IMR-90 (cell line): ENCODE results near the gene KRTAP5-3. TPM values are rescaled to one million over a fixed set of nuclear protein-coding genes. Genes with fewer than 3 reads are reported as not detected.

Experiments used
- ATAC-seq: fragments of 200-7000 bp; cut with Tn5 transposase; 2 replicates; pipeline ENCODE4 v1.9.1; 2020; ENCODE audit warnings: low read depth, mild to moderate bottlenecking, moderate library complexity
- BruUV-seq: library from RNA; stranded (reverse); fragments of 400-500 nt; replicated peaks from 2 replicates; lab custom pipeline; 2021; lab: Mats Ljungman, UMichigan
- CTCF ChIA-PET: fragments of 300-600 bp; formaldehyde crosslinking; extraction: SDS; loops from one replicate; lab custom pipeline; 2021; ENCODE audit warnings: antibody characterized with exemption; lab: Yijun Ruan, JAX
- POLR2A ChIA-PET: fragments of 300-600 bp; sonication (Branson Sonifier 250); formaldehyde crosslinking; loops from one replicate; lab custom pipeline; 2022; ENCODE audit warnings: antibody characterized with exemption; ENCODE audit not compliant: unreplicated experiment; lab: Charles Lee
- DNase-seq: peaks from one replicate; pipeline ENCODE4 v3.0.0; 2013
- H2AFZ ChIP-seq: replicated peaks from 2 replicates; pipeline ENCODE3; 2013; ENCODE audit warnings: low read length, mild to moderate bottlenecking; ENCODE audit not compliant: poor library complexity
- H2AK5ac ChIP-seq: 2 replicates; pipeline ENCODE4 v1.6.1; 2013; ENCODE audit warnings: low read depth, low read length, inconsistent platforms
- H2AK9ac ChIP-seq: replicated peaks from 2 replicates; pipeline ENCODE3; 2013; ENCODE audit warnings: mild to moderate bottlenecking, low read depth, low read length, moderate library complexity; ENCODE audit not compliant: poor library complexity
- H2BK120ac ChIP-seq: 2 replicates; pipeline ENCODE4 v1.6.1; 2013; ENCODE audit warnings: low read depth, low read length, inconsistent platforms
- H2BK15ac ChIP-seq: 3 replicates; pipeline ENCODE4 v1.6.1; 2013; ENCODE audit warnings: low read depth, low read length, inconsistent platforms
- H2BK20ac ChIP-seq: 2 replicates; pipeline ENCODE4 v1.6.1; 2013; ENCODE audit warnings: low read depth, mild to moderate bottlenecking, inconsistent platforms, low read length, moderate library complexity
- H2BK5ac ChIP-seq: 2 replicates; pipeline ENCODE4 v1.6.1; 2013; ENCODE audit warnings: mild to moderate bottlenecking, low read depth, low read length, inconsistent platforms; ENCODE audit not compliant: poor library complexity, severe bottlenecking
- H3K14ac ChIP-seq: replicated peaks from 2 replicates; pipeline ENCODE4 v1.6.1; 2013; ENCODE audit warnings: low read depth, low read length, inconsistent platforms
- H3K18ac ChIP-seq: 2 replicates; pipeline ENCODE4 v1.6.1; 2013; ENCODE audit warnings: low read depth, low read length, control low read depth
- H3K23ac ChIP-seq: 2 replicates; pipeline ENCODE4 v1.6.1; 2013; ENCODE audit warnings: low read depth, low read length, inconsistent platforms
- H3K27ac ChIP-seq: 2 replicates; pipeline ENCODE4 v1.5.1; 2013; ENCODE audit warnings: mild to moderate bottlenecking, control low read depth, low read length; ENCODE audit not compliant: insufficient read depth
- H3K27me3 ChIP-seq: 2 replicates; pipeline ENCODE4 v1.6.1; 2013; ENCODE audit warnings: low read length; ENCODE audit not compliant: control insufficient read depth, insufficient read depth
- H3K36me3 ChIP-seq: 2 replicates; pipeline ENCODE4 v1.6.1; 2013; ENCODE audit warnings: low read length, mixed read lengths; ENCODE audit not compliant: control insufficient read depth, insufficient read depth
- H3K4ac ChIP-seq: 2 replicates; pipeline ENCODE4 v1.6.1; 2013; ENCODE audit warnings: low read depth, low read length, inconsistent platforms
- H3K4me1 ChIP-seq: 2 replicates; pipeline ENCODE4 v1.6.1; 2013; ENCODE audit warnings: low read length, mixed read lengths; ENCODE audit not compliant: control insufficient read depth, insufficient read depth
- H3K4me2 ChIP-seq: 2 replicates; pipeline ENCODE4 v1.6.1; 2013; ENCODE audit warnings: low read depth, mild to moderate bottlenecking, control low read depth, low read length, moderate library complexity
- H3K4me3 ChIP-seq: 2 replicates; pipeline ENCODE4 v1.5.1; 2013; ENCODE audit warnings: low read depth, mild to moderate bottlenecking, control low read depth, low read length, moderate library complexity; ENCODE audit not compliant: insufficient read depth
- H3K56ac ChIP-seq: 2 replicates; pipeline ENCODE4 v1.6.1; 2013; ENCODE audit warnings: low read length, inconsistent platforms; ENCODE audit not compliant: insufficient read depth; ENCODE audit errors: extremely low read depth
- H3K79me1 ChIP-seq, 2 experiments: 2 replicates each; pipeline ENCODE4 v1.6.1; 2013; ENCODE audit warnings: low read length in 2 of 2, inconsistent platforms in 1 of 2, low read depth in 1 of 2
- H3K9ac ChIP-seq: 2 replicates; pipeline ENCODE4 v1.6.1; 2013; ENCODE audit warnings: low read depth, low read length, control low read depth
- H3K9me1 ChIP-seq: 2 replicates; pipeline ENCODE4 v1.6.1; 2013; ENCODE audit warnings: low read length, inconsistent platforms; ENCODE audit not compliant: insufficient read depth
- H3K9me3 ChIP-seq: 2 replicates; pipeline ENCODE4 v1.6.1; 2013; ENCODE audit warnings: low read length; ENCODE audit not compliant: control insufficient read depth, insufficient read depth
- H4K20me1 ChIP-seq: 2 replicates; pipeline ENCODE4 v1.6.1; 2013; ENCODE audit warnings: low read length, inconsistent platforms; ENCODE audit not compliant: insufficient read depth
- H4K5ac ChIP-seq: 2 replicates; pipeline ENCODE4 v1.6.1; 2013; ENCODE audit warnings: mild to moderate bottlenecking, low read depth, low read length, control low read depth
- H4K8ac ChIP-seq, 2 experiments: 2 replicates each; pipeline ENCODE4 v1.6.1; 2013; ENCODE audit warnings: low read depth in 2 of 2, low read length in 2 of 2, control low read depth in 1 of 2, inconsistent platforms in 1 of 2
- H4K91ac ChIP-seq: 2 replicates; pipeline ENCODE4 v1.6.1; 2013; ENCODE audit warnings: low read depth, low read length, inconsistent platforms; ENCODE audit not compliant: insufficient read depth
- NFE2L2 ChIP-seq: fragments of 150-350 bp; IDR thresholded peaks from 2 replicates; pipeline ENCODE4 v1.6.1; 2016; ENCODE audit warnings: low read depth, mild to moderate bottlenecking, low read length
- POLR2A ChIP-seq: IDR thresholded peaks from 2 replicates; pipeline ENCODE4 v1.6.1; 2012; ENCODE audit warnings: mild to moderate bottlenecking, low read depth, low read length
- RAD21 ChIP-seq: IDR thresholded peaks from 2 replicates; pipeline ENCODE4 v1.6.1; 2012; ENCODE audit warnings: low read length, improper control_type of control experiment
- RFX5 ChIP-seq: IDR thresholded peaks from 2 replicates; pipeline ENCODE4 v1.8.0; 2012; ENCODE audit warnings: low read depth, mild to moderate bottlenecking, low read length, moderate library complexity
- USF2 ChIP-seq: fragments of 150-350 bp; IDR thresholded peaks from 2 replicates; pipeline ENCODE4 v1.6.1; 2017; ENCODE audit warnings: mild to moderate bottlenecking, antibody characterized with exemption, low read length, low read depth
- WGBS, 2 experiments: methylation state at CpG; one replicate each; pipeline versions ENCODE4 v1.1.5 to v1.1.7; 2013; ENCODE audit warnings: missing lambda C conversion rate in 2 of 2; ENCODE audit not compliant: insufficient read length in 1 of 2; ENCODE audit errors: extremely low coverage in 2 of 2; 5-methylcytosine and 5-hydroxymethylcytosine counted together
- dilution Hi-C: fragments of 300-500 bp; cut with HindIII; formaldehyde crosslinking; loops from one replicate; pipeline ENCODE4 v1.14.3; 2018; ENCODE audit warnings: low sequenced_read_pairs; ENCODE audit not compliant: unreplicated experiment
- in situ Hi-C: fragments of 300-500 bp; cut with MboI; formaldehyde crosslinking; loops from 3 replicates; pipeline ENCODE4 v1.14.3; 2019; ENCODE audit warnings: low sequenced_read_pairs, inconsistent platforms, mixed read lengths
- intact Hi-C: fragments of 100-400 bp; cut with micrococcal nuclease; formaldehyde crosslinking; loops from 2 replicates; pipeline ENCODE4 v1.10.0; 2022
- polyA plus RNA-seq, 3 experiments: library from polyadenylated mRNA; depleted of rRNA; stranded (reverse); fragments of >200 nt; gene quantifications; 2 replicates each; pipeline ENCODE4 v1.2.3, GENCODE V29; 2012; ENCODE audit warnings: low replicate concordance in 1 of 3
- total RNA-seq: library from RNA; depleted of rRNA; stranded (reverse); fragments of >200 nt; gene quantifications from 2 replicates; pipeline ENCODE4 v1.2.3, GENCODE V29; 2012

The KRTAP5-3 gene
- total and polyA plus RNA-seq, 2 of the 4 experiments (the other 2 are of a cell fraction) = not detected

GRCh38 chr11:1565173-1565903, 42.9 kb downstream of the KRTAP5-3 start:
- ATAC-seq = no peak
- Histone ChIP-seq H3K18ac (no peak overlapping the region), H2AK9ac (peak overlapping the region; percentile 15), H4K91ac (no peak overlapping the region), H3K56ac (no peak overlapping the region), H3K4me2 (no peak overlapping the region), H3K9ac (no peak overlapping the region), H2BK20ac (no peak overlapping the region), H3K14ac (no peak overlapping the region), H3K36me3 (peaks cover 9% of the 10 kb centered on the region), H3K4me1 (peaks cover 8% of the 10 kb centered on the region; the same call in 1 of the 2 replicates), H3K27me3 (no peaks in the 10 kb centered on the region), H3K9me1 (peaks cover 9% of the 10 kb centered on the region), H3K4me3 (no peak overlapping the region), H2BK15ac (no peak overlapping the region), H3K23ac (no peak overlapping the region), H4K8ac (no peak overlapping the region), H4K20me1 (peaks cover 70% of the 10 kb centered on the region), H3K79me1 (peaks cover 8 to 30% of the 10 kb centered on the region in 2 experiments; a peak in 2 of 4 replicates), H2AFZ (no peak overlapping the region), H3K9me3 (no peaks in the 10 kb centered on the region), H2BK5ac (no peak overlapping the region), H4K5ac (no peak overlapping the region), H3K27ac (no peak overlapping the region), H2BK120ac (no peak overlapping the region), H3K4ac (no peak overlapping the region), H2AK5ac (no peak overlapping the region)
- BruUV-seq = no TSS peak
- intact Hi-C loops (no loop called here), dilution Hi-C loops (no loop called here), in situ Hi-C loops (no loop called here)
- POLR2A ChIA-PET = no interaction called here
- TF ChIP-seq RAD21 (no peak), NFE2L2 (no peak), POLR2A (no peak), RFX5 (no peak), USF2 (no peak)
- 78% methylated on average over 12 of the region's 28 CpGs; no CpG with 5 or more reads in 1 of the 2 experiments for WGBS, 2 experiments
- DNase-seq = no peak
- CTCF ChIA-PET = interaction anchor here (1.5 kb wide), 1 partner anchor 9 kb away, joined by 5 read pairs; no protein-coding TSS in a partner anchor
